ENCODE measurements around the gene GTF3C1. TPM values are rescaled to one million over a fixed set of nuclear protein-coding genes. Genes with fewer than 3 reads are reported as not detected.

Gene GTF3C1
- total and polyA plus RNA-seq, 2 of the 13 experiments (the other 11 are each of a cell fraction or from before 2014, with no cell fraction given), result 29.2 to 72.7 TPM

DNA sequence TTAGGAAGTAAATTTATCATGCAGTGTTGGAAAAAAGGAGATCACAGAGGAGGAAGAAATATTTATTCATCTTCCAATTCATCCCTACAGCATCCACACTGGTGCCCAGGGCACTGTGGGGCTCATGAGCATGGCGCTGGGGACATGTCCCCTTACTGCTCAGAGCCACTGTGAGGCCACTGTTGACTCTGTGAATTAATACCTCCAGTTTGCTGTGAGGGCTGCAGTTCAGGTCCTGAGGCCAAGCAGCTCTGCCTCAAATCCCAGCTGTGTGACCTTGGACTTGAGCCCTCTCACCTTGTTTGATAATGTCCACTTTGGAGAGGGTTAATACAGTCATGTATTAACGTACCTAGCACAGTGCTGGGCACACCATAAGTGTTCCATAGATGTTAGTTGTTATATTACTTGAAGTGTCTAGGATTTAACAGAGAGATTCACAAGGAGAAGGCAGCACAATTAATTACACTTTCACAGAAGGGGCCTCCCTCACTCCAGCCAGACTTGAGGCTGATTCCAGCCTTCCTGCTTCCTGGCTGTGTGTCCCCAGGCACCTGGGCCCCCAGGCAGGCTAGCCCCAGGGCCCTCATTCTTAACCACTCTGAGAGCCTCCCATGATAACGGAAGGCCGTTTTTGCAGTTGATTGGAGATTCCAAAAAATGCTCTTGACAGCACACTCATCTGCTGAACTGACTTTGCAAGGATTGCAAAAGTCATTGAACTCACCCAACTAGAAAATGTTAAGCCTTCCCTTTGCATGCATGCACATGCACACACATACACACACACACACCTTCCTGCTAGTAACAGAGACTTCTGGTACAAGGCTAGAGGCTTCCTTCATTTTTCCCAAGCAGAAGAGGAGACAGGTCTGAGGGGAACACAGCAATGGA, 29.6 kb upstream of the GTF3C1 start (continued):
- TF ChIP-seq, protein P1, sequence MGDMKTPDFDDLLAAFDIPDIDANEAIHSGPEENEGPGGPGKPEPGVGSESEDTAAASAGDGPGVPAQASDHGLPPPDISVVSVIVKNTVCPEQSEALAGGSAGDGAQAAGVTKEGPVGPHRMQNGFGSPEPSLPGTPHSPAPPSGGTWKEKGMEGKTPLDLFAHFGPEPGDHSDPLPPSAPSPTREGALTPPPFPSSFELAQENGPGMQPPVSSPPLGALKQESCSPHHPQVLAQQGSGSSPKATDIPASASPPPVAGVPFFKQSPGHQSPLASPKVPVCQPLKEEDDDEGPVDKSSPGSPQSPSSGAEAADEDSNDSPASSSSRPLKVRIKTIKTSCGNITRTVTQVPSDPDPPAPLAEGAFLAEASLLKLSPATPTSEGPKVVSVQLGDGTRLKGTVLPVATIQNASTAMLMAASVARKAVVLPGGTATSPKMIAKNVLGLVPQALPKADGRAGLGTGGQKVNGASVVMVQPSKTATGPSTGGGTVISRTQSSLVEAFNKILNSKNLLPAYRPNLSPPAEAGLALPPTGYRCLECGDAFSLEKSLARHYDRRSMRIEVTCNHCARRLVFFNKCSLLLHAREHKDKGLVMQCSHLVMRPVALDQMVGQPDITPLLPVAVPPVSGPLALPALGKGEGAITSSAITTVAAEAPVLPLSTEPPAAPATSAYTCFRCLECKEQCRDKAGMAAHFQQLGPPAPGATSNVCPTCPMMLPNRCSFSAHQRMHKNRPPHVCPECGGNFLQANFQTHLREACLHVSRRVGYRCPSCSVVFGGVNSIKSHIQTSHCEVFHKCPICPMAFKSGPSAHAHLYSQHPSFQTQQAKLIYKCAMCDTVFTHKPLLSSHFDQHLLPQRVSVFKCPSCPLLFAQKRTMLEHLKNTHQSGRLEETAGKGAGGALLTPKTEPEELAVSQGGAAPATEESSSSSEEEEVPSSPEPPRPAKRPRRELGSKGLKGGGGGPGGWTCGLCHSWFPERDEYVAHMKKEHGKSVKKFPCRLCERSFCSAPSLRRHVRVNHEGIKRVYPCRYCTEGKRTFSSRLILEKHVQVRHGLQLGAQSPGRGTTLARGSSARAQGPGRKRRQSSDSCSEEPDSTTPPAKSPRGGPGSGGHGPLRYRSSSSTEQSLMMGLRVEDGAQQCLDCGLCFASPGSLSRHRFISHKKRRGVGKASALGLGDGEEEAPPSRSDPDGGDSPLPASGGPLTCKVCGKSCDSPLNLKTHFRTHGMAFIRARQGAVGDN (CRISPR knock-in tag; IDR thresholded peaks at IDR 0.05), result peak; percentile 59
- no peak for TF ChIP-seq IKZF4 (CRISPR knock-in tag; IDR thresholded peaks at IDR 0.05; ENCODE audit: borderline replicate concordance, low read depth, not compliant biosample characterization)
- peak; percentile 95 for TF ChIP-seq ESRRA (CRISPR knock-in tag; IDR thresholded peaks at IDR 0.05; ENCODE audit: low read depth)
- TF ChIP-seq RXRB (CRISPR knock-in tag; IDR thresholded peaks at IDR 0.05; ENCODE audit: borderline replicate concordance), result peak; percentile 89
- TF ChIP-seq KLF16 (CRISPR knock-in tag; IDR thresholded peaks at IDR 0.05), result 0 out of 4 replicates have a peak, but pooled peaks of 1 of the 2 experiments have one; percentile 14
- TF ChIP-seq NR2C2 (CRISPR knock-in tag; IDR thresholded peaks at IDR 0.05; ENCODE audit: borderline replicate concordance), result 0 out of 2 replicates have a peak, but pooled peaks have one; percentile 38
- no peak; the same call in 1 of the 2 replicates for TF ChIP-seq JUN (CRISPR knock-in tag; IDR thresholded peaks at IDR 0.05)
- TF ChIP-seq ERF (CRISPR knock-in tag; IDR thresholded peaks at IDR 0.05), result no peak
- 0 out of 2 replicates have a peak, but pooled peaks have one; percentile 24 for TF ChIP-seq ZNF343 (CRISPR knock-in tag; IDR thresholded peaks at IDR 0.05)
- TF ChIP-seq NAIF1 (CRISPR knock-in tag; IDR thresholded peaks at IDR 0.05; ENCODE audit: borderline replicate concordance), result peak; percentile 68; the same call in 1 of the 2 replicates
- no peak for TF ChIP-seq ATAD3A (CRISPR knock-in tag; IDR thresholded peaks at IDR 0.05)
- peak; percentile 59; the same call in 1 of the 2 replicates for TF ChIP-seq ZNF232 (CRISPR knock-in tag; IDR thresholded peaks at IDR 0.05; ENCODE audit: borderline replicate concordance)
- peak; percentile 73; the same call in 1 of the 2 replicates for TF ChIP-seq RXRA (CRISPR knock-in tag; IDR thresholded peaks at IDR 0.05)
- TF ChIP-seq, protein P2, sequence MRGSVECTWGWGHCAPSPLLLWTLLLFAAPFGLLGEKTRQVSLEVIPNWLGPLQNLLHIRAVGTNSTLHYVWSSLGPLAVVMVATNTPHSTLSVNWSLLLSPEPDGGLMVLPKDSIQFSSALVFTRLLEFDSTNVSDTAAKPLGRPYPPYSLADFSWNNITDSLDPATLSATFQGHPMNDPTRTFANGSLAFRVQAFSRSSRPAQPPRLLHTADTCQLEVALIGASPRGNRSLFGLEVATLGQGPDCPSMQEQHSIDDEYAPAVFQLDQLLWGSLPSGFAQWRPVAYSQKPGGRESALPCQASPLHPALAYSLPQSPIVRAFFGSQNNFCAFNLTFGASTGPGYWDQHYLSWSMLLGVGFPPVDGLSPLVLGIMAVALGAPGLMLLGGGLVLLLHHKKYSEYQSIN (CRISPR knock-in tag; IDR thresholded peaks at IDR 0.05; ENCODE audit: borderline replicate concordance), result no peak
- TF ChIP-seq GATAD1 (CRISPR knock-in tag; IDR thresholded peaks at IDR 0.05), result peak; percentile 36; the same call in 1 of the 2 replicates
- TF ChIP-seq ZBTB3 (CRISPR knock-in tag; IDR thresholded peaks at IDR 0.05; ENCODE audit: borderline replicate concordance, low read depth), result 0 out of 2 replicates have a peak, but pooled peaks have one; percentile 31

All from HepG2 (cell line).